Central memory CD4-positive, alpha-beta T cell (primary cell): ENCODE data around the gene SMIM1.

ENCODE experiments used
- DNase-seq: peaks from one replicate; pipeline ENCODE4 v3.0.0; 2022

The SMIM1 gene

DNA sequence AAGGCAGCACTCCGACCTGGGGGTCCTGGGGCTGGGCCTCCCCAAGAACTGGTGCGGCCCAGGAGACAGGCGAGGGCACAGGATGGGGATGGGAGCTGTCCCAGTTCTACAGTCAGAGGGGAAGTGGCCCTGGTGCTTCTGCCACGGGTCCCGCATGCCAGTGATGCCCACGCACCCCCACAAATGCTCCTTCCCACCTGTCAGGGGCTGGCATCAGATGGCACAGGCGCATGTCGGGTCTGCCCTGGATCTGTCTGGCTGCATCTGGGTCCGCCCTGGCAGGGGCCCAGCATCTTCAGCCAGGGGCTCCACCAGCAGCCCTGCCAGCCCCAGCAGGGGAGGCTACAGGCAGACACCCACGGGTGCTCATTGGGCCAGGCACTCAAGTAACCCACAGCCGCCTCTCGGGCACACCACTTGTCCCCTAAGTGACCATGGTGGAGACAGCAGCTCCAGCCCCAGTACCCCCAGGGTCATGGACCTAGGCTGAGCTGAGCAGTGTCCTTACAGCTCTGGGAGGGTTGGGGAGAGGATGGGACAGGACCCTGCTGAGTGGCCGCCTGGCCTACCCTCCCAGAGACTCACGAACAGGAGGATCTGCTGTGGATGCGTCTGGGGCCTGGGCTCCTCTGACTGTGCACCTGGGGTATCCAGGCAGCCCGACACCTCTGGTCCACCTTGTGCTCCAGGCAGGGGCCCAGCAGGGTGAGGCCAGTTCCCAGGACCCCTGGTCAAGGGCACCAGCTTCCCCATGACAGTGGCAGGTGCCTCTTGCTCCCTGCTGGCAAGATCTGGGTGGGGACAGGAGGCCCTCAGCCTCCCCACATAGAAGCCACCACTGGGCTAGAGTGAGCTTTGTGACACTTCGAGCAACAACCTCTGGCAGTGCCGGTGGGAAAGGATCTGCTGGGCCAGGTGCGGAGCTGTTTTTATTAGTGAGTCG lies 5.4 kb downstream of the SMIM1 start:
- DNase-seq, result no peak

DNA sequence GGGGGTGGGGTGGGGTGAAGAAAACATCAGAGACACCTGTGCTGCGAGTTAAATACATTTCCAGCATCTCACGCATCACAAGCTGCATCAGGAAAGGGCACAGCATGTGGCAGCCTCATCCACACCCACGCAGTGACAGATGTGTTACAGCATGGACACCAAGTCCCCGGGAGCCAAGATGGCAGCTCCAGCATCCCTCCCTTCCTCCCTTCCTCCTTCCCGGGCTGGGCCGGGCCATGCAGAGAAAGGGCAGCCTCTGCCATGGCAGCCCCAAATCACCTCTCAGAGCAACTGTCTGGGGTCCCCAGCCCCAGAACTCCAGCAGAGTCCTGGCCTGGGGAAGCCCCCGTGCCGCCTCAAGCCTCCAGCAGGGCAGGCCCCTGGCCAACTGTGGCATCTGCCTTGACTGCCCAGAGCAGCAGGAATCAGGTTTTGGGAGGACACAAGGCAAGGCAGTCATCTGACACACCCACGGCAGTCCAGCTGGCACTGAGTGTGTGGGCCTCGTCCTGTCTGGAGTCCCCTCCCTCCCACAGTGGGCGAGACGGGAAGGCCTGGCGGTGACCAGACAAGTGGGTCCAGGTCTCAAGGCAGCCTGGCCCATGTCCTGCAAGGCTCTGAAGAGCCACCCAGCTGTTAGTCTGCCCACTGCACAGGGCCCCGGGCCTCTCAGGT lies 6.2 kb downstream of the SMIM1 start:
- DNase-seq, result no peak

DNA sequence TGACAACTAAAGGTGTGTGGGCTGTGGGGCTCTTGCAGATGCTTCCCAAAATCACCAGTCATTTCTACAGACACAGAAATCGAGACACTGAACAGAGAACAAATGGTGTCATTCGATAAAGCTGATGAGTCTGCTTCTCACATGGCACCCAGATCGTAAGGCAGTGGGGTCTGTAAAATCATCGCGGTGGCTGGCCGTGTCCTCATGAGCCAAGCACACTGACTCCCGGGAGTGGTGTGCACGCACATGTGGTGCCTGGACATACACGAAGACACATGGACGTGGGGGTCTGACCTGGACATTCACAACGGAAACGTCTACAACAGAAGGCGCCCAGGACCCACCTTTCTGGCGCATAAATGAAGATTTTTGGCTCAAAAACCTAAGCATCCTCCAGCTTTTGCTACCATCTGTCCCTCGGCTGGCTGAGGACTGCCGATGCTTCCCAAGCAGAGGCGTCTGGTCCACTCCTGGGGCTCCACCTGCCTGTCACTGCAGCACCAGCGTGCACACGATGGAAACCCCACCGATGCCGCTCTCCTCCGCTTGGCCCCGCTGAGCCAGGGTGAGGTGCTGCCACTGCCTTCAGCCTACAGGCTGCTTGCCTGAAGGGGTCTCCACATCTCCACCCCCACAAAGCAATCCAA lies 6.8 kb downstream of the SMIM1 start:
- no peak for DNase-seq

DNA sequence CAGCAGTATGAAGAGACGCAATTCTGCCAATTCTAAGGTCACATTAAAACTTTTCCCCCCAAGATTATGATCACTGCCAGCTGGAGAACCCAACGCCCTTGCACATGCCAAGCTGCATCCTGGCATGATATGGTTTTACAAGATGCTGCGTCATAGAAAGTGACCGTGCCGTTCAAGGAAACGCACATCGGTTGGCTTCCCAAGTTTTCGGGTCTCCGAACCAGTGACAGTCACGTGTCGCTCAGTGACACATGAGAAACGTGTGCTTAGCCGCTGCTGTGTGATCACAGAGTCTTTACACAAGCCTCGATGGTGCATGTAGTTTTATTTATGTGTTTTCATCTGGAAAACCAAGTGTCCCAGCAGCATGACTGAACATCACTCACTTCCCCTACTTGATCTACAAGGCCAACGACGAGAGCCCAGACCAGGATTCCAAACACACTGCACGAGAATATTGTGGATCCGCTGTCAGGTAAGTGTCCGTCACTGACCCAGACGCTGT lies 7.4 kb downstream of the SMIM1 start:
- no peak for DNase-seq

DNA sequence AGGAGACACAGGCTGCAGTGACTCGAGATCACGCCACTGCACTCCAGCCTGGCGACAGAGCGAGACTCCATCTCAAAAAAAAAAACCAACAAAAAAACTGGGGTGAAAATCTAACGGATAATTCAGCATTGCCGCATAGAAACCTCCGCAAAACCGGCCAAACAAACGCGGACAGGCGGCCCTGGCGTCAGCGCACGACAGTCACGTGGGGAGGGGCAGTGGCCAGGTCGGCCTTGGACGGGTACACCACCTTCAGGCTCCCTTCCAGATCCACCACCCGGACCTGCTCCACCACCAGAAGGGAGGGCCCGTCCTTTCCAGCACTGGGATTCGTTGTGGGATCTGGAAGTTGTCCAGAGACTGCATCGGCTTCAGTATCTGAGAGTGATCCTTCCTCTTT lies 8.4 kb downstream of the SMIM1 start:
- no peak for DNase-seq

DNA sequence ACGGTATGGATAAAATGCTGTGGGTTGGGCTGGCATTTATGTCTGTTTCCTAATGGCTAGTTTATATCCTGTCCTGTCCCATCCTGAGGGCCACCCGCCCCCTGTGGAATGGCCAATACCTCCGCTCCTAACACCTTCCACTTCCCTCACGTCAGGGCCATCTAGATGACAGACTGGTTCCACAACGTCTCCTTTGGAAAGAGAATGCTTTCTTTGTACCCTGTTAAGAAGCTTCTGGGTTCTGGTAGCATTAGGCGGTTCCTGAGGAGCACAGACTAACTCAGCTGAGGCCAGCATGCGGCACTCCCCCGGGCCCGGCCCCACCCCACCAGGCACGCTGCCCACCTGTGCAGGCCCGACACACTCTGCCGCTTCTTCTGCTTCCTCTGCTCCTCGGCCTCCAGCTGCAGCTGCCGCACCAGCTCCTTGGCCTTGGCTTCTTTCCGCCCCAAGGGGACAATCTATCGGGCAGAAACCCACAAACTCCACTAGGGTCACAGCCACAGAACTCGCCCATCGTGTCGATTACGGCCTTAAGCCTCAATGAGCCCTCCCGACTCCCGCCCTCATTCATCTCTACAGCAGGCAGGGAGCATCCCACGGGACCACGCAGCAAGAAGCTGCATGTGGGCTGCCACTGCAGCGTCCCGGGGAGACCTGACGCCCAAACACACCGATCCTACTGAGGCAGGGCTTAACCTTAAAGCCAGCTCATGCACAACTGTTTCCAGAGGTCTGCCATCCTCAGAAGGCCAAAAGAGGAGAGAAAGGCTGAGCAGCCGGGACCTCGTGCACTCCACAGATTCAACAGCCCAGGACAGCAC lies 11.3 kb downstream of the SMIM1 start:
- DNase-seq, result no peak

DNA sequence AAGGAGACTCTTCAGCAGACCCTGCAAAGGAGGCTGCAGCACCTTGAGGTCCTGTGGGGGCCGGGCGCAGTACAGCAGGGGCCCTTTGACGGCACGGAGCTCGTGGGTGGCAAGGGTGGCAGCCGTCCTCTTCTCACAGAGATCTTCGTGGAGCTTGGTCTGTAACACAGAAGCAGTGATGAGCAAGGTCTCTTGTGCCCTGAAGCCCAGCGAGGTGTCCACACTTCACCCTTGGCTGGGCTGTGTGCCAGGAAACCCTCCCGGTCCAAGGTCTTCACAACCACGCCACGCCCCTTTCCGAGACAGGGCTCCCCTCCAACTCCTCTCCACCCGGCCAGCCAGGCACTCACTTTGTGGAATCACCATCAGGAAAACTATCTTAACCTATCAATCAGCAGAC lies 12.5 kb downstream of the SMIM1 start:
- no peak for DNase-seq

DNA sequence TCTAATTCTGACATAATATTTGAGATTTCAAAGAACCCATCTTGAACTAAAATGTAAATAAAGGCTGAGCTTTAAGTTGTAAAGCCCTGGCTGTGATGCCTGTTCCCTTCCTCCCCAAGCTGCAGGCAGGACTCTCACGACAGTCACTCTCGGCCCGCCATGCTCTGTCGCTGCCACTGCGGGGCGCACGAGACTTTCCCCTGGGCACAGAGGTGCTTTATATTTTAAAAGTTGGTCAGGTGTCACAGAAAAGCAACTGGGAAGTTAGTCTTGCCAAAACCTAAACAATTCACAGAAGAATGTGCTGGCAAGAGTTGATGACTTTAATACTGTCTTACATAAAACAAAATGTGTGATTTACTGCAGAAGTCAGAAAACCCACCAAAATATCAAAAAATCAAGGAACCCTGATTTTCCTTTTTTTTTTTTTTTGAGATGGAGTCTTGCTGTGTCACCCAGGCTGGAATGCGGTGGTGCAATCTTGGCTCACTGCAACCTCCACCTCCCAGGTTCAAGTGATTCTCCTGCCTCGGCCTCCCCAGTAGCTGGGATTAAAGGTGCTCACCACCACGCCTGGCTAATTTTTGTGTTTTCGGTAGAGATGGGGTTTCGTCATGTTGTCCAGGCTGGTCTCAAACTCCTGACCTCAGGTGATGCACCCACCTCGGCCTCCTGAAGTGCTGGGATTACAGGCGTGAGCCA lies 13.1 kb downstream of the SMIM1 start:
- DNase-seq, result no peak

DNA sequence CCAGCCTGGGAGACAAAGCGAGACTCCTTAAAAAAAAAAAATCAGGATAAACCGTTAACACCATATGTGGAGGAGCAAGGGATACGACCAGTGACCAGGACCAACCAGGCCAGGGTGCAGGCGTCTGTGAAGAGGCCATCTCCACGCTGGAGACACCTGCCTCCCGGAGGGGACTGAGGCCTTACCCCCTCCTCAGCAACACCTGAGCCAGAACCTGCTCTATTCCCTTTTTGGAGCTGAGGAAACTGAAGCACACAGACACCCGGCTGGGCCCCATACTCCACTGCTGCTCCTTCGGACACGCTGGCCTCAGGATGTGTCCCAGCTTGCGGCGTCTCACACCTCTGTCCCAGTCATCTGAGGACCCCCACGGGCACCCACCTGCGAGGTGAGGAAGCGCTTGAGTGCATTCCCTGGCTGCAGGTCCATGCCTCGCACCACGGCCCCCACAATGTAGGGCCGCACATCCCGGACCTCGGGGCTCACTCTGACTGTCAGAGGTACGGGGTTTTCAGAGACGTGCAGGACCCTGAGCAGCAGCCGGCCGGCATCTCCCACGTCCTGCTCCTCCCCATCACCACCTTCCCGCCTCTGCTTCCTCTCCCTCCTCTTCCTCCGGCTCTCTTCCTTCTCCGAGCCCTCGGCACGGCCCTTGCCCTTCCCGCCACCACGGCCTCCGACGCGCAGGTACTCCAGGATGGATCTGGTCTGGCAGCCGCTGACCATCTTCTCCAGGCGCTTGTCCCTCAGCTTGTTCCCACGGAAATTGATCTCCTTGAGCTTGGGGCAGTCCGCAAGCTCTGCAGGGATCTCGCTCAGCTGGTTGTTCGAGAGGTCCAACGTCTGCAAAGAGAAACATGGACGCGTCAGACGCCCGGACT lies 14.2 kb downstream of the SMIM1 start:
- DNase-seq, result no peak

DNA sequence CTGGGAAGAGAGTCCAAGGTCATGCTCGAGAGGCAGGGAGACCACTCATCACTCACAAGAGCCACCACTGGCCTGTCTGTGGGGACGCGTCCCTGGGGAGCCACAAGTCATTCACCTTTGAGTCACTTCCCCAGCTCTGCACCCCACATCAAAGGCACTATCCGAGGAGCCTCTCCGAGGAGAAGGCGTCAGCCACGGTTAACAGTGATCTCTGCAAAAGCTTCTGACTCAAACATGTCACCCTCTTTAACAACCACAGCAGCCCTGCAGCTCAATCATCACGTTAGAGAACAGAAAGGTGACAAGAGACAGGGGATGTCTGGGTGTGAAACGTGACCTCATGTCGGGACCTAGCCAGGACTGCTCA lies 14.8 kb downstream of the SMIM1 start:
- peak; percentile 47 for DNase-seq

DNA sequence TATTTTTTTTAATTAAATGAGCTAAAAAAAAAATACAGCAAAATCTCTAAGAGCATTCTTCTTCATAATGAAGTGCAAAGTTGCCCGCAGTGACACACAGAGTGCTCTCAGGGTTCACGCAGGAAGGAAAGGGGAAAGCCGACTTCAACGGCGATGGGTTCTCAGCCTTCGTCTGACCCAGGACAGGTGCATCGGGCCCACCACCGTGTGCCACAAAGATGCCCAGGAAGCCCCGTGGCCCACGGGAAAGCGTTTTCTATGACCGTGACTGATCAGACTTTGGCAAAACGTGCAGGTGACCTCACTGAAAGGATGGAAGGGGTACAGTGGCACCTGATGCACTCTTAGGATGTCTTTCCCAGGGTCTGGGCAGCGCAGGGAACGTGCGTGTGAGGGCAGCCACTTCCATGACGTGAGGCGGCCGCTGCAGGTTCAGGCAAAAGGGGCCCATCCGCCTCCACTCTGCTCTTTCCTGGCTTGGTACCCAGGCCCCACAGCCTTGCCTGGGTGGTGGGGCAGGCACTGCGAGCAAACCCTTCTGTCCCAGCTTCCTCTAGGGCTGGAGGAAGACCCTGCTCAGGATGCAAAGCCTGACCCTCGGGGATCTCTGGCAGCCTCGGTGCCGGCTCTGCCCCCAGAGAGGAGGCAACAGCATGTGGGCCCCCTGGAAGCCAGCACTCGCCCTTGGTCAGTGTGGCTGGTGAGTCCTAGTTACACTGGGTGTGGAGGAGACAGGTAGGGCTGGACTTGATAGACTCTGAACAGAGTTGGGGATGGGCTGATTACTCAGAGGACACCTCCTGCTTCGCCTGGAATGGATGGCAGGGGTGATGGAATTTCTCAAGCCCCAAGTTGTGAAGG lies 15.4 kb downstream of the SMIM1 start:
- no peak for DNase-seq

DNA sequence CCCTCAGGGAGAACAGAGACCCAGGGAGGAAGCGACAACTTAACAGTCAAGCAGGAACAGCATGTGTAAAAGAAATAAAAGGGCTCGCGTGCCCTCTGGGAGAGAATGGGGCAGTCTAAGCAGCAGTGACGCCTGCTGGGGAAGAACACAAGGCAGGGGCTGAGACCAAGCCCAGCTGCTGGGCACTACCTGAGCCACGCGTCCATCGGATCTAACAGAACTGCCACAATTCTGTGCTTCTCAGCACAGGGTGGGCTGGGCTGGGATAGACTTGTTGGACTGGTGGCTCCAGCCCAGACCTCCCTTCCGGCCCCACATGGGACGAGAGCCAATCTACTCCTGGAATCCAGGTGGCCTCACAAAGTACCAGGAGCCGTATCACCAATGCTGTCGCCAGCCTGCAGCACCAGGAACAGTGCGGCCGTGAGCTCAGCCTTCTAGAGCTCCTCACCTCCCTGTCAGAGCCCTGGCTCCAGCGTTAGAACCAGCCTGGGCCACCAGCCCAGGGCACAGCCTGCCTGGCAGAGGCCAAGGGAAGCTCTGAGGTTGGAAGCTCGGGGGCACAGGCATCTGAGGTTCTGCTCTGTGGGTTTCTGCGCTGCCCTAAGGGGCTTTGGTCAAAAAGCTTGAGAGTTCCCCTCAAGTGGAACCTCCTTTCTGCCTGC lies 16.3 kb downstream of the SMIM1 start:
- no peak for DNase-seq

DNA sequence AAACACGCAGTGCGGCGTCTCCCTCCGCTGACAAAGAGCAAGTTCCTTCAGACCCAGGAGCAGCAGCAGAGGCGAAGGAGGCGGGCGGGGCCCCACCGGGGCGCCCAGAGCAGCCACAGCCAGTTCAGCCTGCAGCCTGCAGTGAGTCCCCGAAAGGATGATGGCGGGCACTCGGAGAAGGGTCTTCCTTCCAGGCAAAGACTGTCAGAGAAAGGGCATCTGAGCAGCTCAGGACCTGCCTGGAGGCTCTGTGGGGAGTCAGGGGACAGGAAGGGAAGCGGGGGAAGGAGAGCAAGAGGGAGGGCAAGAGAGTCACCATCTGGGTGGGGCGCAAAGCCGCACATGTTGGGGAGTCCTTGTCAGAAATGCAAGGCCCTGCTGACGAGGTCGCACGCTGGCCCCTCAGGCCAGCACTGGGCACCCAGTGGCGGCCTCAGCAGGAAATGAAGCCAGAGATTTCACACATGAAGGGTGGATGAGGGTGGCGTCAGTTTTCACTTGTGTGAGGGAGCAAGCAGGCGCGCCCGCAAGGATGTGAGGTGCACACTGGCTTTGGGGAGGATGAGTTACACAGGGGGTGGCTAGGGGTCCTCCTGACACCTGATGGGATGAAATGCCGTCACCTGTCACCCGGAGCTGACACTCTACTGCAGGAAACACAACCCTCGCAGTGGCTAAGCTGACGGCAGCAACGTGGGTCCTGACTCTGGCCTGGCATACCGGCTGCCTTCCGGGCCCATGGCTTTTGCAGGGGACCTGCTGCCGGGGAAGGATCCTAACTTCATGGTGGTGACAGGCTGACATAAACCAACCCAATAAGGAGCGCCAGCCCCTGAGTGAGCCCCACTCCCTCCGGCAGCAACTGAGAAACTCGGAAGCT lies 17.1 kb downstream of the SMIM1 start:
- DNase-seq, result no peak

DNA sequence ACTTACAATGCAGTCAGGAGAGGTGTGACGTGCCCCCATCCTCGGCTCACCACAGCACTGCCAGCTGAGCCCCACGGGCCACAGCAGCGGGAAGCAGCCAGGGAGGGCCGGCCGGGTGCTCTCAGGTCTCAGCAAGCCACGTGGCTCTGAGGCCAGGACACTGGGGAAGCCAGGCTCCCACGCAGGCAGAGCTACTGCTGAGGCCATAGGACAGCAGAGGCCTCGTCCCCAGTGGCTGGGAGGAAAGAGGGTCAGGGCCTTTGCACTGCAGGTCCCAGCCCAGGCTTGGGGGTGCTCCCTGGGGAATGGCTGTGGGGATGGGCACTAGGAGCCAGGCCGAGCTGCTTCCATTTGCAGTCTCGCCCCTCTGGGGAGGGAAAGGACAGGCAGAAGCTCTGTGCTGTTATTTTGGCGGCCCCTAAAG lies 18.0 kb downstream of the SMIM1 start:
- no peak for DNase-seq

DNA sequence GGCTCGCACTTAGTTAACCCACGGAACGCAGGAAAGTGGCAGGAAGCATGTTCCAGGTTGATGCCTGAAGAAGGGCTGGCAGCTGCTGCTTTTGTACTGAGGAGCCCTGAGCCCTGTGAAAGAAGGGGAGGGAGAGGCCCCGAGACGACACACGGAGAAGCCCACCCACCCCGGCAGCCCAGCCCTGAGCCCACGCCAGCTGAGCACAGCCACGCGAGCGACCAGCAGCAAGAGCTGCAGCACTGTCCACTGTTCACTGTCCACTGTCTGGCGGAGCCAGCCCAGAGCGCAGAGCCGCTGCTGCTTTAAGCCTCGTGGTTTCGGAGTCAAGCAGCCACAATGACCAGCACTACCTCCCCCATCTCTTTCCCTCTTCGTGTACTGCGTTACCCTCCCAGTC lies 18.4 kb downstream of the SMIM1 start:
- DNase-seq, result no peak

DNA sequence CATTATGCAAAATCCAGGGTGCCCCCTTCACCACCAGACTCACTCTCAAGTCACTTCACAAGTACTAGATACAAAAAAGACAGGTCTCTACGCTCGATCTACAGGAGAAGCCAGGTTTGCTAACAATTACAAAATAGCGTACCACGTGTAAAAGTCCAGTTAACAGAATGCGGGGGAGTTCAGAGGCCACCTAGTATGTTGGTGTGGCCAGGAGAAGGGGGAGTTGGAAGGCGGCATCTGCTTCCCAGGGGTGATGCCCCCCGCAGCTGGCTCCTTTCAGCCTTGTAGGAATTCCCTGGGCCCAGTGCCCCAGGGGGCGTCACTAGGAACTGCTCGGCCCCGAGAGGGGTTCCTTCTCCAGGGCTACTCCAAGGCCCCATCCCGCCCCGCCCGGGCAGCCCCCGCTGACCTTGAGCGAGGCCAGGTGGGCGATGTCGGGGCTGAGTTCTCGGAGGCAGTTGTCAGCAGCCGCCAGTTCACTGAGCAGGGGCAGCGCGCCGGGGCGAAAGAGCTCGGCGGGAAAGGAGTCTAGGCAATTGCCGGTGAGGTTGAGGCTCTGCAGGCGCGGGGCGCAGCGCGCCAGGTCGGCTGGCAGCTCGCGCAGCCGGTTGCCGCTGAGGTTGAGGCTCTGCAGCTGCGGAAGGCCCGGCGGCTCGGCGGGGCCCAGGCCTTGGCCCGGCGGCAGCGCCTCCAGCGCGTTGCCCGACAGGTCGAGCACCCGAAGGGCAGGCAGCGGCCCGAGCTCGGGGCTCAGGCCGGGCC lies 23.1 kb downstream of the SMIM1 start:
- no peak for DNase-seq
